Liver (tissue), 9 donors: Measurements from ENCODE around the gene UGCG. TPM values are rescaled to one million over a fixed set of nuclear protein-coding genes. Genes with fewer than 3 reads are reported as not detected.

ENCODE experiments used
- DNase-seq: peaks from one replicate; pipeline ENCODE4 v3.0.0-alpha.2; 2017; ENCODE audit warnings: low spot score
- H3K27ac ChIP-seq, 2 donors: one replicate each; pipeline ENCODE4 v1.7.0; 2013; ENCODE audit warnings: inconsistent platforms in 2 of 2, low read length in 2 of 2, control low read depth in 1 of 2, low read depth in 1 of 2, mild to moderate bottlenecking in 1 of 2
- H3K27me3 ChIP-seq, 4 donors: one replicate each; pipeline versions ENCODE4 v1.6.1 to v1.7.0; 2013; ENCODE audit warnings: low read length in 3 of 4, inconsistent platforms in 1 of 4, mild to moderate bottlenecking in 1 of 4, moderate library complexity in 1 of 4; ENCODE audit not compliant: control insufficient read depth in 4 of 4, insufficient read depth in 4 of 4
- H3K36me3 ChIP-seq, 4 donors: one replicate each; pipeline versions ENCODE4 v1.6.1 to v1.7.0; 2013; ENCODE audit warnings: low read length in 3 of 4, mild to moderate bottlenecking in 3 of 4, low read depth in 1 of 4, moderate library complexity in 1 of 4; ENCODE audit not compliant: control insufficient read depth in 4 of 4, insufficient read depth in 3 of 4
- H3K4me1 ChIP-seq, 4 donors: one replicate each; pipeline versions ENCODE4 v1.6.1 to v1.7.0; 2013; ENCODE audit warnings: low read length in 3 of 4, mild to moderate bottlenecking in 3 of 4, moderate library complexity in 1 of 4; ENCODE audit not compliant: control insufficient read depth in 4 of 4, insufficient read depth in 4 of 4
- H3K4me3 ChIP-seq, 3 donors: one replicate each; pipeline versions ENCODE4 v1.6.1 to v1.7.0; 2013; ENCODE audit warnings: low read length in 3 of 3, control low read depth in 1 of 3, low read depth in 1 of 3, mild to moderate bottlenecking in 1 of 3
- H3K9ac ChIP-seq, 2 donors: one replicate each; pipeline ENCODE4 v1.7.0; 2013; ENCODE audit warnings: low read length in 2 of 2, mild to moderate bottlenecking in 2 of 2, moderate library complexity in 2 of 2, control low read depth in 1 of 2, low read depth in 1 of 2
- H3K9me3 ChIP-seq, 4 donors: one replicate each; pipeline versions ENCODE4 v1.6.1 to v1.7.0; 2013; ENCODE audit warnings: low read length in 3 of 4; ENCODE audit not compliant: control insufficient read depth in 4 of 4
- EGR1 ChIP-seq, 2 donors: IDR thresholded peaks; 2 replicates each; pipeline ENCODE4 v1.6.1; 2016 to 2018; ENCODE audit warnings: antibody characterized with exemption in 2 of 2, low read depth in 2 of 2
- FOXA1 ChIP-seq: IDR thresholded peaks from 2 replicates; pipeline ENCODE4 v1.6.1; 2016; ENCODE audit warnings: antibody characterized with exemption
- FOXA2 ChIP-seq: IDR thresholded peaks from 2 replicates; pipeline ENCODE4 v1.6.1; 2016; ENCODE audit warnings: antibody characterized with exemption
- GABPA ChIP-seq, 2 donors: IDR thresholded peaks in 1 of 2; conservative IDR thresholded peaks in 1 of 2; 2 replicates each; pipeline ENCODE4 v1.6.1; 2016; ENCODE audit warnings: antibody characterized with exemption in 2 of 2, mild to moderate bottlenecking in 1 of 2, moderate library complexity in 1 of 2
- HNF4A ChIP-seq, 2 donors: conservative IDR thresholded peaks; 2 replicates each; pipeline ENCODE4 v1.6.1; 2016; ENCODE audit warnings: antibody characterized with exemption in 2 of 2, mild to moderate bottlenecking in 2 of 2
- HNF4G ChIP-seq: IDR thresholded peaks from 2 replicates; pipeline ENCODE4 v1.6.1; 2016; ENCODE audit warnings: antibody characterized with exemption
- JUND ChIP-seq, 2 donors: IDR thresholded peaks; 2 replicates each; pipeline ENCODE4 v1.6.1; 2016; ENCODE audit warnings: antibody characterized with exemption in 2 of 2
- NR2F2 ChIP-seq: IDR thresholded peaks from 2 replicates; pipeline ENCODE4 v1.6.1; 2016; ENCODE audit warnings: antibody characterized with exemption
- RAD21 ChIP-seq, 2 donors: IDR thresholded peaks; 2 replicates each; pipeline ENCODE4 v1.6.1; 2016; ENCODE audit warnings: antibody characterized with exemption in 2 of 2, mild to moderate bottlenecking in 2 of 2
- RXRA ChIP-seq, 2 donors: IDR thresholded peaks; 2 replicates each; pipeline ENCODE4 v1.6.1; 2017 to 2018; ENCODE audit warnings: antibody characterized with exemption in 2 of 2, mild to moderate bottlenecking in 1 of 2
- SP1 ChIP-seq: IDR thresholded peaks from 2 replicates; pipeline ENCODE4 v1.6.1; 2018; ENCODE audit warnings: antibody characterized with exemption, mild to moderate bottlenecking
- TAF1 ChIP-seq: conservative IDR thresholded peaks from 2 replicates; pipeline ENCODE4 v1.6.1; 2016; ENCODE audit warnings: antibody characterized with exemption, mild to moderate bottlenecking
- YY1 ChIP-seq: IDR thresholded peaks from 2 replicates; pipeline ENCODE4 v1.6.1; 2016; ENCODE audit warnings: antibody characterized with exemption, mild to moderate bottlenecking
- polyA plus RNA-seq, 2 donors: library from polyadenylated mRNA; stranded (reverse) in 1 of 2; unstranded in 1 of 2; fragments of 200-250 nt in 1 of 2; fragments of >200 nt in 1 of 2; fragmentation: Nextera tagmentation in 1 of 2; extraction: Ambion mirVana in 1 of 2; gene quantifications; one replicate each; pipeline versions ENCODE4 v1.2.1 to v1.2.3, GENCODE V29; 2013 to 2015
- total RNA-seq, 2 donors: library from RNA; depleted of rRNA; stranded (reverse); fragments of >200 nt; gene quantifications; one replicate each; pipeline ENCODE4 v1.2.3, GENCODE V29; 2014
- TF ChIP-seq, protein P1 (sequence below): IDR thresholded peaks from 2 replicates; pipeline ENCODE4 v1.6.1; 2016; ENCODE audit warnings: antibody characterized with exemption
- TF ChIP-seq, protein P2 (sequence below): IDR thresholded peaks from 2 replicates; pipeline ENCODE4 v1.6.1; 2016; ENCODE audit warnings: antibody characterized with exemption
- TF ChIP-seq, protein P3 (sequence below): IDR thresholded peaks from 2 replicates; pipeline ENCODE4 v1.6.1; 2016; ENCODE audit warnings: antibody characterized with exemption
- TF ChIP-seq, protein P4 (sequence below): IDR thresholded peaks from 2 replicates; pipeline ENCODE4 v1.6.1; 2016; ENCODE audit warnings: antibody characterized with exemption, mild to moderate bottlenecking
- TF ChIP-seq, protein P5 (sequence below): fragments of 150-350 bp; IDR thresholded peaks from 2 replicates; pipeline ENCODE4 v1.5.1; 2017; ENCODE audit warnings: improper control_type of control experiment, low read depth, low read length; ENCODE audit not compliant: missing input control
- donor health status: healthy.
- donor health status: healthy.
- donor health status: healthy.
- donor health status: healthy.
- donor health status: healthy.

UGCG gene
- total and polyA plus RNA-seq, 4 donors, result 5.2 to 44.2 (median 12.0) TPM

DNA sequence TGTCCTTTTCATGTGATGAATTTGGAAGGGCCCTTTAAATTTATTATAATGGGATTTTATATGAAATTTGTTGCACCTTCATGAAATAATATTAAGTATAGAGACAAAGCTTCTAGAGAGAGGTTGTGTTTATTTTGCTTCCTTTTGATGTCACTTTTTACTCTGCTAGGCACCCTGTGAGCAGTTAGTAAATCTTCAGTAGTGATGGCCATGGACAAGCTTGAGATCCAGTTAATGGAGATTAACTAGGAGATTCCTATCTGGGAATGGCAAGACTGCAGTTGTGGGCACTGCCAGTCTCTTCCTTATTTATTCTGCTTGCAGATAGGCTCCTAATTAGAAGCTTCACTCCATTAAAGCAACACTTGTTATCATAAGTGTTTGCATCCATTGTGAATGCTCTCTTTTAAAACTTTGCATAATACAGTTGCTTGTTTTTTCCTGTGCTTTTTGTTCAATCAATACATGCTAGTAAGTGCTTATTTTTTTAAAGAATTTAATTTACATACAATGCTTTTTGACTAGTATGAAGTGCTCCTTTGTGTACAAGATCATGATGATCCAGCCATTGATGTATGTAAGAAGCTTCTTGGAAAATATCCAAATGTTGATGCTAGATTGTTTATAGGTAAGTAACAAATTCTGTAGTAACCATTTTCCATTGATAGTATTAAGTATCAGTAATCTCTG lies 25.9 kb downstream of the UGCG start:
- Histone ChIP-seq H3K4me3 (no peak overlapping the region), H3K9me3 (no peaks in the 10 kb centered on the region), H3K27ac (no peak overlapping the region), H3K27me3 (no peaks in the 10 kb centered on the region), H3K4me1 (peaks cover 6 to 16% (median 11%) of the 10 kb centered on the region in 4 donors), H3K36me3 (peaks cover 0 to 12% (median 4%) of the 10 kb centered on the region in 4 donors), H3K9ac (no peak overlapping the region)
- TF ChIP-seq YY1, result no peak
- TF ChIP-seq GABPA (IDR thresholded peaks at IDR 0.05 in 1 of 2, conservative IDR thresholded peaks at IDR 0.05 in 1 of 2), result no peak
- TF ChIP-seq RXRA (IDR thresholded peaks at IDR 0.05), result no peak
- no peak for TF ChIP-seq TAF1
- TF ChIP-seq FOXA2, result no peak
- TF ChIP-seq, protein P1, sequence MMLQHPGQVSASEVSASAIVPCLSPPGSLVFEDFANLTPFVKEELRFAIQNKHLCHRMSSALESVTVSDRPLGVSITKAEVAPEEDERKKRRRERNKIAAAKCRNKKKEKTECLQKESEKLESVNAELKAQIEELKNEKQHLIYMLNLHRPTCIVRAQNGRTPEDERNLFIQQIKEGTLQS, result no peak
- TF ChIP-seq RAD21 (IDR thresholded peaks at IDR 0.05), result no peak
- no peak for TF ChIP-seq JUND (IDR thresholded peaks at IDR 0.05)
- TF ChIP-seq, protein P2, sequence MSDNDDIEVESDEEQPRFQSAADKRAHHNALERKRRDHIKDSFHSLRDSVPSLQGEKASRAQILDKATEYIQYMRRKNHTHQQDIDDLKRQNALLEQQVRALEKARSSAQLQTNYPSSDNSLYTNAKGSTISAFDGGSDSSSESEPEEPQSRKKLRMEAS, result no peak
- TF ChIP-seq FOXA1, result no peak
- TF ChIP-seq, protein P3, sequence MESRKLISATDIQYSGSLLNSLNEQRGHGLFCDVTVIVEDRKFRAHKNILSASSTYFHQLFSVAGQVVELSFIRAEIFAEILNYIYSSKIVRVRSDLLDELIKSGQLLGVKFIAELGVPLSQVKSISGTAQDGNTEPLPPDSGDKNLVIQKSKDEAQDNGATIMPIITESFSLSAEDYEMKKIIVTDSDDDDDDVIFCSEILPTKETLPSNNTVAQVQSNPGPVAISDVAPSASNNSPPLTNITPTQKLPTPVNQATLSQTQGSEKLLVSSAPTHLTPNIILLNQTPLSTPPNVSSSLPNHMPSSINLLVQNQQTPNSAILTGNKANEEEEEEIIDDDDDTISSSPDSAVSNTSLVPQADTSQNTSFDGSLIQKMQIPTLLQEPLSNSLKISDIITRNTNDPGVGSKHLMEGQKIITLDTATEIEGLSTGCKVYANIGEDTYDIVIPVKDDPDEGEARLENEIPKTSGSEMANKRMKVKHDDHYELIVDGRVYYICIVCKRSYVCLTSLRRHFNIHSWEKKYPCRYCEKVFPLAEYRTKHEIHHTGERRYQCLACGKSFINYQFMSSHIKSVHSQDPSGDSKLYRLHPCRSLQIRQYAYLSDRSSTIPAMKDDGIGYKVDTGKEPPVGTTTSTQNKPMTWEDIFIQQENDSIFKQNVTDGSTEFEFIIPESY, result no peak
- TF ChIP-seq EGR1 (IDR thresholded peaks at IDR 0.05; ENCODE audit: low read depth in 2 of 2), result no peak
- TF ChIP-seq SP1, result no peak
- TF ChIP-seq, protein P4, sequence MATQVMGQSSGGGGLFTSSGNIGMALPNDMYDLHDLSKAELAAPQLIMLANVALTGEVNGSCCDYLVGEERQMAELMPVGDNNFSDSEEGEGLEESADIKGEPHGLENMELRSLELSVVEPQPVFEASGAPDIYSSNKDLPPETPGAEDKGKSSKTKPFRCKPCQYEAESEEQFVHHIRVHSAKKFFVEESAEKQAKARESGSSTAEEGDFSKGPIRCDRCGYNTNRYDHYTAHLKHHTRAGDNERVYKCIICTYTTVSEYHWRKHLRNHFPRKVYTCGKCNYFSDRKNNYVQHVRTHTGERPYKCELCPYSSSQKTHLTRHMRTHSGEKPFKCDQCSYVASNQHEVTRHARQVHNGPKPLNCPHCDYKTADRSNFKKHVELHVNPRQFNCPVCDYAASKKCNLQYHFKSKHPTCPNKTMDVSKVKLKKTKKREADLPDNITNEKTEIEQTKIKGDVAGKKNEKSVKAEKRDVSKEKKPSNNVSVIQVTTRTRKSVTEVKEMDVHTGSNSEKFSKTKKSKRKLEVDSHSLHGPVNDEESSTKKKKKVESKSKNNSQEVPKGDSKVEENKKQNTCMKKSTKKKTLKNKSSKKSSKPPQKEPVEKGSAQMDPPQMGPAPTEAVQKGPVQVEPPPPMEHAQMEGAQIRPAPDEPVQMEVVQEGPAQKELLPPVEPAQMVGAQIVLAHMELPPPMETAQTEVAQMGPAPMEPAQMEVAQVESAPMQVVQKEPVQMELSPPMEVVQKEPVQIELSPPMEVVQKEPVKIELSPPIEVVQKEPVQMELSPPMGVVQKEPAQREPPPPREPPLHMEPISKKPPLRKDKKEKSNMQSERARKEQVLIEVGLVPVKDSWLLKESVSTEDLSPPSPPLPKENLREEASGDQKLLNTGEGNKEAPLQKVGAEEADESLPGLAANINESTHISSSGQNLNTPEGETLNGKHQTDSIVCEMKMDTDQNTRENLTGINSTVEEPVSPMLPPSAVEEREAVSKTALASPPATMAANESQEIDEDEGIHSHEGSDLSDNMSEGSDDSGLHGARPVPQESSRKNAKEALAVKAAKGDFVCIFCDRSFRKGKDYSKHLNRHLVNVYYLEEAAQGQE, result no peak
- TF ChIP-seq HNF4A (conservative IDR thresholded peaks at IDR 0.05), result no peak
- TF ChIP-seq HNF4G, result no peak
- no peak for TF ChIP-seq NR2F2
- TF ChIP-seq, protein P5, sequence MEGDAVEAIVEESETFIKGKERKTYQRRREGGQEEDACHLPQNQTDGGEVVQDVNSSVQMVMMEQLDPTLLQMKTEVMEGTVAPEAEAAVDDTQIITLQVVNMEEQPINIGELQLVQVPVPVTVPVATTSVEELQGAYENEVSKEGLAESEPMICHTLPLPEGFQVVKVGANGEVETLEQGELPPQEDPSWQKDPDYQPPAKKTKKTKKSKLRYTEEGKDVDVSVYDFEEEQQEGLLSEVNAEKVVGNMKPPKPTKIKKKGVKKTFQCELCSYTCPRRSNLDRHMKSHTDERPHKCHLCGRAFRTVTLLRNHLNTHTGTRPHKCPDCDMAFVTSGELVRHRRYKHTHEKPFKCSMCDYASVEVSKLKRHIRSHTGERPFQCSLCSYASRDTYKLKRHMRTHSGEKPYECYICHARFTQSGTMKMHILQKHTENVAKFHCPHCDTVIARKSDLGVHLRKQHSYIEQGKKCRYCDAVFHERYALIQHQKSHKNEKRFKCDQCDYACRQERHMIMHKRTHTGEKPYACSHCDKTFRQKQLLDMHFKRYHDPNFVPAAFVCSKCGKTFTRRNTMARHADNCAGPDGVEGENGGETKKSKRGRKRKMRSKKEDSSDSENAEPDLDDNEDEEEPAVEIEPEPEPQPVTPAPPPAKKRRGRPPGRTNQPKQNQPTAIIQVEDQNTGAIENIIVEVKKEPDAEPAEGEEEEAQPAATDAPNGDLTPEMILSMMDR, result no peak
- DNase-seq, result no peak
